ENCODE results near the gene ABCA12. TPM values are rescaled to one million over a fixed set of nuclear protein-coding genes. Genes with fewer than 3 reads are reported as not detected.

ABCA12 gene
- total RNA-seq, 1 experiment from 2014 or later, result 1.3 TPM

GRCh38 chr2:215145611-215146010 is 7.2 kb upstream of the ABCA12 start:
- ATAC-seq (no peak), DNase-seq (ENCODE audit: low read depth, low spot score) (no peak)
- ChIA-PET POLR2A (no interaction called here), CTCF (no interaction called here), RAD21 (ENCODE audit: low non-redundant PET in 1 of 2, low total read pairs in 2 of 2, uncharacterized antibody in 2 of 2, unreplicated experiment in 2 of 2) (no interaction called here)
- Histone ChIP-seq H3K9me3 (ENCODE audit: control insufficient read depth in 1 of 2, insufficient read depth in 1 of 2, low read depth in 1 of 2, low read length in 2 of 2) (no peaks in the 10 kb centered on the region), H2AFZ (ENCODE audit: low read depth, low read length, poor library complexity, severe bottlenecking) (no peak overlapping the region), H3K4me3 (replicated peaks in 1 of 2; ENCODE audit: low read depth in 1 of 2, low read length in 2 of 2) (no peak overlapping the region), H3K9ac (ENCODE audit: low read length) (no peak overlapping the region), H3K4me1 (ENCODE audit: control insufficient read depth in 1 of 2, insufficient read depth in 2 of 2, low read length in 2 of 2) (0 out of 4 replicates have a peak, but pooled peaks cover 0 to under 1% of the 10 kb centered on the region in 2 experiments), H3K27ac (ENCODE audit: low read depth, low read length) (no peak overlapping the region), H3K9me2 (ENCODE audit: insufficient read depth) (0 out of 2 replicates have a peak, but pooled peaks cover 3% of the 10 kb centered on the region), H4K20me1 (ENCODE audit: insufficient read depth) (no peaks in the 10 kb centered on the region), H3K27me3 (ENCODE audit: insufficient read depth, low read length) (no peaks in the 10 kb centered on the region), H3K4me2 (ENCODE audit: low read length) (no peak overlapping the region), H3K36me3 (ENCODE audit: control insufficient read depth in 1 of 2, insufficient read depth in 2 of 2, low read length in 2 of 2) (no peaks in the 10 kb centered on the region), H3K79me2 (ENCODE audit: insufficient read depth, low read length) (no peaks in the 10 kb centered on the region)
- intact Hi-C loops (cut with micrococcal nuclease), result no loop called here
- no peak for TF ChIP-seq ZNF274 (IDR thresholded peaks at IDR 0.05; ENCODE audit: low read depth, low read length)
- no peak for TF ChIP-seq POLR2A (IDR thresholded peaks at IDR 0.05; ENCODE audit: borderline replicate concordance, extremely low read depth, insufficient read depth, insufficient read length)
- TF ChIP-seq RAD21 (IDR thresholded peaks at IDR 0.05; ENCODE audit: low read depth), result no peak
- TF ChIP-seq REST (IDR thresholded peaks at IDR 0.05; ENCODE audit: low read depth), result no peak
- no peak for TF ChIP-seq MAX (IDR thresholded peaks at IDR 0.05)
- no peak for TF ChIP-seq CBX3 (IDR thresholded peaks at IDR 0.05; ENCODE audit: low read depth)
- no TSS peak for BruUV-seq (replicated peaks)

Measured in HCT116 (cell line).